CD4-positive, CD25-positive, alpha-beta regulatory T cell (primary cell): ENCODE data around the gene POFUT1. TPM values are rescaled to one million over a fixed set of nuclear protein-coding genes. Genes with fewer than 3 reads are reported as not detected.
"Not testable (repeated sequence)": the region's sequence is repeated elsewhere in the genome, so short reads cannot be mapped to it uniquely, and the experiment has no call there.

ENCODE experiments used
- ATAC-seq, 2 donors: fragments of 150-1000 bp; cut with Tn5 transposase; one replicate each; pipeline ENCODE4 v1.10.0; 2021; ENCODE audit warnings: low read depth in 2 of 2, moderate number of reproducible peaks in 2 of 2, moderate library complexity in 1 of 2
- DNase-seq, 3 donors: peaks; one replicate each; pipeline versions ENCODE4 v3.0.0 to v3.0.0-alpha.2; 2012 to 2022; ENCODE audit warnings: mixed read lengths in 1 of 3
- H3K27ac ChIP-seq: one replicate; pipeline ENCODE4 v1.7.0; 2013; ENCODE audit warnings: mild to moderate bottlenecking, low read length; ENCODE audit not compliant: insufficient read depth, poor library complexity, severe bottlenecking
- H3K27me3 ChIP-seq: one replicate; pipeline ENCODE4 v1.7.0; 2013; ENCODE audit warnings: low read length; ENCODE audit not compliant: control insufficient read depth, insufficient read depth
- H3K36me3 ChIP-seq: one replicate; pipeline ENCODE4 v1.7.0; 2013; ENCODE audit warnings: mild to moderate bottlenecking, low read length, moderate library complexity; ENCODE audit not compliant: control insufficient read depth, insufficient read depth
- H3K4me1 ChIP-seq: 2 replicates; pipeline ENCODE4 v1.7.0; 2013; ENCODE audit warnings: mild to moderate bottlenecking, low read length; ENCODE audit not compliant: insufficient read depth, control insufficient read depth, poor library complexity, severe bottlenecking
- H3K4me3 ChIP-seq: one replicate; pipeline ENCODE4 v1.7.0; 2013; ENCODE audit warnings: low read depth, mild to moderate bottlenecking, low read length, moderate library complexity
- H3K9me3 ChIP-seq, 2 experiments: 1 replicate in 1 of 2; 2 replicates in 1 of 2; pipeline ENCODE4 v1.7.0; 2013; ENCODE audit warnings: low read length in 2 of 2, mild to moderate bottlenecking in 1 of 2, moderate library complexity in 1 of 2; ENCODE audit not compliant: control insufficient read depth in 2 of 2
- H3K27ac Mint-ChIP-seq, 3 donors: one replicate each; pipeline ENCODE4 v1.8.0; 2020 to 2022; ENCODE audit warnings: mild to moderate bottlenecking in 3 of 3, mixed read lengths in 3 of 3, moderate library complexity in 2 of 3
- H3K27me3 Mint-ChIP-seq: one replicate; pipeline ENCODE4 v1.8.0; 2022; ENCODE audit warnings: mild to moderate bottlenecking, mixed read lengths
- H3K36me3 Mint-ChIP-seq: one replicate; pipeline ENCODE4 v1.8.0; 2020; ENCODE audit warnings: mixed read lengths
- H3K4me1 Mint-ChIP-seq, 4 donors: one replicate each; pipeline ENCODE4 v1.8.0; 2020 to 2022; ENCODE audit warnings: mixed read lengths in 4 of 4, mild to moderate bottlenecking in 1 of 4
- H3K4me3 Mint-ChIP-seq, 4 donors: one replicate each; pipeline ENCODE4 v1.8.0; 2020 to 2022; ENCODE audit warnings: mild to moderate bottlenecking in 4 of 4, mixed read lengths in 4 of 4, moderate library complexity in 3 of 4
- H3K9me3 Mint-ChIP-seq, 7 donors: one replicate each; pipeline ENCODE4 v1.8.0; 2020 to 2022; ENCODE audit warnings: mixed read lengths in 7 of 7, mild to moderate bottlenecking in 3 of 7, moderate library complexity in 2 of 7
- polyA plus RNA-seq, 4 donors: library from polyadenylated mRNA; unstranded; fragments of 300-500 nt; fragmentation: Illumina TruSeq; gene quantifications; one replicate each; pipeline ENCODE4 v1.2.3, GENCODE V29; 2021
- total RNA-seq: library from RNA; stranded (reverse); gene quantifications from one replicate; pipeline ENCODE4 v1.2.3, GENCODE V29; 2022

Gene POFUT1
- total and polyA plus RNA-seq, 5 donors from 2014 or later, result 10.0 to 14.3 (median 13.8) TPM

DNA sequence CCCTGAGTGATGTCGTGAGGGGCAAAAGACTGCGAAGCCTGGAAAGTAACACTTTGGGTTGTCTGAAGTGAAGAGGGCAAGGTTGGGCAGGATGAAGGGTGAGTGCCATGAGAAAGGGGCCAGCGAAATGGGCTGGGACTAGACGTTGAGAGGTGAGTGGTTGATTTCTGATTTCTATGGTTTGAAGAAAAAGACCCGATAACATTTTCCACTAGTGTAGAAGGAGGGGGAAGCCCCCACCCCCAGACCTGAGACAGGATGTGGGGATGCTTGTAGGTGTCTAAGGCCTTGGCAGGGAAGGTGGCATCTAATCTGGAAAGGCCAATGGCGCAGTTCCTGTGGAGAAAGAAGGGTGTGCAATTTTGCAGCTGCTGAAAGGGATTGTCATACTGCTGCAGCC lies 44.5 kb downstream of the POFUT1 start:
- Histone ChIP-seq H3K27me3 (no peaks in the 10 kb centered on the region), H3K27ac (no peak overlapping the region), H3K9me3 (no peaks in the 10 kb centered on the region), H3K36me3 (no peaks in the 10 kb centered on the region), H3K4me1 (peaks cover 10% of the 10 kb centered on the region), H3K4me3 (no peak overlapping the region)
- H3K27me3 Mint-ChIP-seq, result no peaks in the 10 kb centered on the region
- H3K4me1 Mint-ChIP-seq, result peaks cover 18 to 32% (median 25%) of the 10 kb centered on the region in 4 donors
- ATAC-seq (no peak), DNase-seq (peak in 1 of 3 donors; percentile 52)
- peak overlapping the region in 2 of 4 donors; percentile 16 to 49 for H3K4me3 Mint-ChIP-seq
- peak overlapping the region in 2 of 3 donors; percentile 80 to 92 for H3K27ac Mint-ChIP-seq
- peaks cover 0 to 2% (median 0%) of the 10 kb centered on the region in 7 donors for H3K9me3 Mint-ChIP-seq
- H3K36me3 Mint-ChIP-seq, result no peaks in the 10 kb centered on the region

DNA sequence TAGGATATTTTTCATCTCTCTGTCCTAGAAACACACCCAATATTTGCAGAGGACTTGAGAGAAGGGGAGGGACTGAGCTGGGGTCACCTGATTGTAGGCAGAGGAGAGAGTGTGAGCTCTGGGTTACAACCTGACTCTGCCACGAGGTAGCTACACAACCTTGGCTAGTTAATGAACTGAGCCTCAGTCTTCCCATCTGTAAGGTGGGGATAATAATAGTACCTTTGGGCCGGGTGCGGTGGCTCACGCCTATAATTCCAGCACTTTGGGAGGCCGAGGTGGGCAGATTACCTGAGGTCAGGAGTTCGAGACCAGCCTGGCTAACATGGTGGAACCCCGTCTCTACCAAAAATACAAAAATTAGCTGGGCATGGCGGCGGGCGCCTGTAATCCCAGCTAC lies 53.3 kb downstream of the POFUT1 start:
- ATAC-seq, H3K27ac Mint-ChIP-seq, H3K27ac ChIP-seq, H3K9me3 ChIP-seq, DNase-seq, H3K4me1 ChIP-seq, H3K9me3 Mint-ChIP-seq, H3K36me3 Mint-ChIP-seq, H3K27me3 ChIP-seq, H3K4me1 Mint-ChIP-seq, H3K4me3 ChIP-seq, H3K27me3 Mint-ChIP-seq, H3K4me3 Mint-ChIP-seq, H3K36me3 ChIP-seq: not testable (repeated sequence)

DNA sequence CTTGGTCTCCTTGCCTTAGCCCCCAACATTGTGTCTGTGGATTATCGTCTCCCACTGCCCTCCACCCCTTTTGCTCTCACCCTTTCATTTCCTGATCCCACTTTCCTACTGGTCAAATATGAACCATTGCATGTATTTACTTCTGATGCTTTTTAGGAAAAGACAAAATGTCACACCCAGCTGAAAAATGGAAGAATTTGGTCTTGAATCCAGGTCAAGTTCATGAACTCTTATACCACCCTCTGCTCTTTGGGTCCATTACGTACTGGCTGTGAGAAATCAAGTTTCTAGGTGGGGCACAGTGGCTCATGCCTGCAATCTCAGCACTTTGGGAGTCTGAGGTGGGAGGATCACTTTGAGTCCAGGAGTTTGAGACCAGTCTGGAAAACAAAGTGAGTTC lies 54.0 kb downstream of the POFUT1 start:
- Histone ChIP-seq H3K4me3 (no peak overlapping the region), H3K4me1 (no peaks in the 10 kb centered on the region), H3K36me3 (no peaks in the 10 kb centered on the region), H3K27me3 (no peaks in the 10 kb centered on the region), H3K27ac (no peak overlapping the region), H3K9me3 (no peaks in the 10 kb centered on the region)
- H3K36me3 Mint-ChIP-seq, result no peaks in the 10 kb centered on the region
- DNase-seq (no peak), ATAC-seq (no peak)
- no peak overlapping the region for H3K27ac Mint-ChIP-seq
- H3K4me1 Mint-ChIP-seq, result peaks cover 0 to 4% (median under 1%) of the 10 kb centered on the region in 4 donors
- H3K4me3 Mint-ChIP-seq, result no peak overlapping the region
- no peaks in the 10 kb centered on the region for H3K27me3 Mint-ChIP-seq
- H3K9me3 Mint-ChIP-seq, result peaks cover 0 to 2% (median 0%) of the 10 kb centered on the region in 7 donors

DNA sequence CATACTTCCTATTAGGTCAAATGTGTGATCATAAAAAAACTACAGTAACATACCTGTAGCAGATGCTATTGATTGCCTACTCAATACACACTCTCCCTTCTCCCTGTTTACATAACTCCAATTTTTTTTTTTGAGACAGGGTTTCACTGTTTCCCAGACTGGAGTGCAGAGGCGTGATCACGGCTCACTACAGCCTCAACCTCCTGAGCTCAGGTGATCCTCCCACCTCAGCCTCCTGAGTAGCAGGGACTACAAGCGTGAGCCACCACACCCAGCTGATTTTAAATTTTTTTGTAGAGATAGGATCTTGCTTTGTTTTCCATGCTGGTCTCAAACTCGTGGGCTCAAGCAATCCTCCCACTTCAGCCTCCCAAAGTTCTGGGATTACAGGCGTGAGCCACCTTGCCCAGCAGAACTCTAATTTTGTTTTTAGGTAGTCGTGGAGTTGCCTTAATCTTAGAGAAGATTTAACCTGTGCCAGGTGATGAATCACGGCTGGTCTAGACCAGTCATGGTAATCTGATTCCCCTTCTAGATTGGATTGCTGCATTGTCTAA lies 55.8 kb downstream of the POFUT1 start:
- DNase-seq (no peak), ATAC-seq (no peak)
- H3K4me1 ChIP-seq, result no peaks in the 10 kb centered on the region
- Mint-ChIP-seq H3K4me1 (peaks cover 0 to 4% (median under 1%) of the 10 kb centered on the region in 4 donors), H3K36me3 (no peaks in the 10 kb centered on the region), H3K27me3 (no peaks in the 10 kb centered on the region), H3K27ac (no peak overlapping the region), H3K4me3 (no peak overlapping the region), H3K9me3 (peaks cover 0 to 2% (median 0%) of the 10 kb centered on the region in 7 donors)
- no peaks in the 10 kb centered on the region for H3K9me3 ChIP-seq
- H3K36me3 ChIP-seq, result no peaks in the 10 kb centered on the region
- no peak overlapping the region for H3K4me3 ChIP-seq
- no peaks in the 10 kb centered on the region for H3K27me3 ChIP-seq
- H3K27ac ChIP-seq, result no peak overlapping the region

DNA sequence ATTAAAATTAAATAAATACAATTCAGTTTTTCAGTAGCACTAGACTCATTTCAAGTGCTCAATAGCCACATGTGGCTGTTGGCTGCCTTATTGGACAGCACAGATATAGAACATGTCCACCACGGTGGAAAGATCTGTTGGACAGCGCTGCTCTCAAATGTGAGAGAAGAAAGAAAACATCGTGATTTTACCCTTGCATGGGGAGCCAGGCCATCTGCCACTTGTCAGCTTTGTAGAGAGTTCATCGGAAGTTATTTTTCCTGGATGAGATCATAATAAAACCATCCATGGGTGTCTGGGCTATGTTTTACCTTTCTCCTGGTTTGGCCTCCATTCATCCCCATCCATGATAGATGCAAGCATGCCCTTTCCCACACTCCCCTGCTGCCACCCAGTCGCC lies 63.9 kb downstream of the POFUT1 start:
- Mint-ChIP-seq H3K27ac (no peak overlapping the region), H3K9me3 (no peaks in the 10 kb centered on the region), H3K4me3 (peak overlapping the region in 1 of 4 donors; percentile 29), H3K36me3 (no peaks in the 10 kb centered on the region), H3K27me3 (no peaks in the 10 kb centered on the region), H3K4me1 (peaks cover 4 to 13% (median 7%) of the 10 kb centered on the region in 4 donors)
- DNase-seq, result no peak
- H3K27me3 ChIP-seq, result no peaks in the 10 kb centered on the region
- H3K4me3 ChIP-seq, result no peak overlapping the region
- no peaks in the 10 kb centered on the region for H3K36me3 ChIP-seq
- H3K27ac ChIP-seq, result no peak overlapping the region
- peaks cover under 1% of the 10 kb centered on the region for H3K4me1 ChIP-seq
- no peaks in the 10 kb centered on the region for H3K9me3 ChIP-seq
- no peak for ATAC-seq

DNA sequence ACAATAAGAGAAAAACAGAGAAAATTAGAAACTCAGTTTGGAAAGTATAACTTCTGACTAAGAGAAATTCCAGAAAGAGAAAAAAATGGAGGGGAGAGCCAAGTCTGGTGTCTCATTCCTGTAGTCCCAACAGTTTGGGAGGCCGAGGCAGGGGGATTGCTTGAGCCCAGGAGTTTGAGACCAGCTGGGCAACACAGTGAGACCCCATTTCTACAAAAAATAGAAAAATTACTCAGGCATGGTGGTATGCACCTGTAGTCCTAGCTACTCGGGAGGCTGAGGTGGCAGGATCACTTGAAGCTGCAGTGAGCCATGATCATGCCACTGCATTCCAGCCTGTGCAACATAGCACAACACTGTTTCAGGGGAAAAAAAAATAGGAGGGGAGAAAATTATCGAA lies 66.7 kb downstream of the POFUT1 start:
- no peaks in the 10 kb centered on the region for H3K36me3 Mint-ChIP-seq
- peaks cover 23% of the 10 kb centered on the region for H3K4me1 ChIP-seq
- H3K4me3 Mint-ChIP-seq, result peak overlapping the region in 2 of 4 donors; percentile 54 to 83
- no peaks in the 10 kb centered on the region for H3K27me3 Mint-ChIP-seq
- no peaks in the 10 kb centered on the region for H3K36me3 ChIP-seq
- DNase-seq, result no peak
- no peaks in the 10 kb centered on the region for H3K27me3 ChIP-seq
- no peak overlapping the region for H3K27ac ChIP-seq
- H3K4me3 ChIP-seq, result no peak overlapping the region
- H3K27ac Mint-ChIP-seq, result peak overlapping the region in 1 of 3 donors; percentile 52
- no peak for ATAC-seq
- no peaks in the 10 kb centered on the region for H3K9me3 Mint-ChIP-seq
- no peaks in the 10 kb centered on the region for H3K9me3 ChIP-seq
- peaks cover 11 to 28% (median 17%) of the 10 kb centered on the region in 4 donors for H3K4me1 Mint-ChIP-seq

DNA sequence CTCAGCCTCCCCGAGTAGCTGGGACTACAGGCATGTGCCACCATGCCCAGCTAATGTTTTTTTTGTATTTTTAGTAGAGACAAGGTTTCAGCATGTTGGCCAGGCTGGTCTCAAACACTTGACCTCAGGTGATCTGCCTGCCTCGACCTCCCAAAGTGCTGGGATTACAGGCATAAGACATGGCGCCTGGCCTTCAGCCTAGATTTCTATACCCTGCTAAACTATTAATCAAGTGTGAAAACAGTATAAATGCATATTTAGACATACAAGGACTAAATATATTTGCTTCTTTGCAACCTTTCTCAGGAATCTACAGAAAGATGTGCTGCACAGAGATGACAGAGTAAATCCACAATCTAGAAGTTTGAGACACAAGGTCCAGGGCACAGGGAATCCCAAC lies 67.5 kb downstream of the POFUT1 start:
- not testable (repeated sequence) for H3K27me3 ChIP-seq, H3K36me3 Mint-ChIP-seq

More for the DNA sequence above, 67.5 kb downstream of the POFUT1 start:
- H3K4me3 Mint-ChIP-seq, result peak overlapping the region in 2 of 4 donors; percentile 38 to 85
- H3K36me3 ChIP-seq, H3K9me3 ChIP-seq, H3K27ac Mint-ChIP-seq, DNase-seq, H3K4me3 ChIP-seq, H3K27me3 Mint-ChIP-seq, H3K9me3 Mint-ChIP-seq, ATAC-seq, H3K27ac ChIP-seq: not testable (repeated sequence)
- H3K4me1 Mint-ChIP-seq, result peaks cover 18 to 36% (median 22%) of the 10 kb centered on the region in 4 donors
- peaks cover 23% of the 10 kb centered on the region for H3K4me1 ChIP-seq
